Stimulated activated CD4-positive, alpha-beta T cell treated with anti-CD3 and anti-CD28 coated beads, Interleukin-15, amount 100 ng/mL, for 1 hour (primary cell): Measurements from ENCODE around the gene HRH3.
A peak's percentile ranks its signal among the peaks of the same experiment; 100 is the strongest.

Experiments used
- DNase-seq, 2 donors: peaks; one replicate each; pipeline ENCODE4 v3.0.0-alpha.2; 2020; ENCODE audit warnings: low read depth in 1 of 2, low spot score in 1 of 2

HRH3 gene

DNA sequence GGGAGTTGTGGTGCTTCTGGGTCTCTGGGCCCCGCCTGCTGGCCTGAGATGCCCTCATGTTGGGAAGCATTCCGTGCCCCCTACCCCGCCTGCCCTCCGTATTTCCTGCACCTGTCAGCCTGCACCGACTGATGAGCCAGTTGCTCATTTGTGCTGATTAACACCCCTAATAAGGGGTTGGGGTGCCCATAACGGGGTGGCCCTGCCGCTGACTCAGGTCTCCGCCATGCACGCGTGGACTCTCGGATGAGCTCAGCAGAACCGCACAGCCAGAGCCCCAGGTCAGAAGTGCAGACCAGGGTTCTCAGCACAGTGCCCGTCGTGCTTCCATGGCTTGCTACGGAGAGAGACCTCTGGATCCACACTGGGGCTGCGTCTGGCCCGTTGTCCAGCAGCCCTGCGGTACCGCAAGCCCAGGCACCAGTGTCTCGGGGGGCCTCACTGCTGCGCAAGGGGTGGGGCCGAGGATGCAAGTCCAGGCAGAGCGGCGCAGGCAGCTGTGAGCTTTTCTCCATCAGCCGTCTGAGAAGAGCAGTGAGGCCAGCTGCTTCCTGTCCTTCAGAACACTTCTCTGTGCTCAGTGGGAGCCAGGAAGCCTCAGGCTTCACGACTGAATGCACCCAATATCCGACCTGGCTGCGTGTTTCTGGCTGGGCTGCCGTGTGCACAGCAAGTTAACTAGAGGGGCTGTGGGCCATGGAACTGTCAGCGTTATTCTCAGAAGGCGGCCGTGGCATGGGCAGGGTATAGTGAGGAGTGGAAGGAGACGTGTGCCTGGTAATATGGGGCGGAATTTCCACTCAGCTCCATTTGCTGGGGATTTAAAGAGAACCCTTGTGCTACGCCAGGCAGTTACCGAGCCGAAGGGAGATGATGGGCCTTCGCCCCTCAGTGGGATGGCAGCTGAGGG is 18.6 kb downstream of the HRH3 start:
- DNase-seq = no peak

DNA sequence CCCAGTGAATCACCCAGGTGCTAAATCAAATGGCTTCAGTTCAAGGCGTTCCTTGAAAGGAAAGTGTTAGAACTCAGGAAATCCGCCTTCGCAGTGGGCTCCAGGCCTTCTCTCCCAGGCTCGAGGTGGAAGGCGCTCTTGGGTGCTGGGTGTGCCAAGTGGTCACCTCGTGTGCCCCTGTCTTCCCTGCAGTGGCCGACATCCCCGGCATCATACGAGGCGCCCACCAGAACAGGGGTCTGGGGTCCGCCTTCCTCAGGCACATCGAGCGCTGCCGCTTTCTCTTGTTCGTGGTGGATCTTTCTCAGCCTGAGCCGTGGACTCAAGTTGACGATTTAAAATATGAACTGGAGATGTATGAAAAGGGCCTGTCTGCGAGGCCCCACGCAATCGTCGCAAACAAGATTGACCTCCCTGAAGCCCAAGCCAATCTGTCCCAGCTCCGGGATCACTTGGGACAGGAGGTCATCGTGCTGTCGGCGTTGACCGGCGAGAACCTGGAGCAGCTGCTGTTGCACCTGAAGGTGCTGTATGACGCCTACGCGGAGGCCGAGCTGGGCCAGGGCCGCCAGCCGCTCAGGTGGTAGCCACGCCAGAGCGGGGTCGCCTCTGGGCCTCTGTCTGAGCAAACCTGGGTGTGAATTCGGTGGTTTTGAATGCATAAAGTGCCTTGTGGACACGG is 19.4 kb downstream of the HRH3 start:
- DNase-seq = no peak

DNA sequence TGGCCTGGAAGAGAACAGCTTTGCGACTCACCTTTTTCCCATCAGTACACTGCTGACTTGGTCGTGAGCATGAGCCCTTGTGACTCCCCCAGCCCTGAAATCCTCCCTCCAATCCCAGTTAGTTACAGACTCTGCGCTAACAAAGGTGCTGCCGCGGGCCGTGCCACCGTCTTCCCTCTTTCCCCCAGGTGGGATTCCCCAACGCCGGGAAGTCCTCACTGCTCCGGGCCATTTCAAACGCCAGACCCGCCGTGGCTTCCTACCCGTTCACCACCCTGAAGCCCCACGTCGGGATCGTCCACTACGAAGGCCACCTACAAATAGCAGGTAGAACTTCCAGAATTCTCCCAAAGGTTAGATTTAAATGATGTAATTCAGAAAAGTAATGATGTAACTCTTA is 21.1 kb downstream of the HRH3 start:
- no peak for DNase-seq

DNA sequence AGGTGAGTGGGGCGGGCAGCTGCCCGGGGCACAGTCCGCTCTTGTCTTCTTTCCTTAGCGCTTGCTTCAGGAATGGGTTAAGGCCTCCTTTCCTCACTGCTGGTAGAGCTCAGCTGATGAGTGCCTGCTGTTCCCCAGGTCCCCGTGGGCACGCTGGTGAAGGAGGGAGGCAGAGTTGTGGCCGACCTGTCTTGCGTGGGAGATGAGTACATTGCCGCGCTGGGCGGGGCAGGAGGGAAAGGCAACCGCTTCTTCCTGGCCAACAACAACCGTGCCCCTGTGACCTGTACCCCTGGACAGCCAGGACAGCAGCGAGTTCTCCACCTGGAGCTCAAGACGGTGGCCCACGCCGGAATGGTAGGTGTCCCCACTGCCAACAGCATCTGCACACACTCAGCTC is 21.6 kb downstream of the HRH3 start:
- no peak for DNase-seq

DNA sequence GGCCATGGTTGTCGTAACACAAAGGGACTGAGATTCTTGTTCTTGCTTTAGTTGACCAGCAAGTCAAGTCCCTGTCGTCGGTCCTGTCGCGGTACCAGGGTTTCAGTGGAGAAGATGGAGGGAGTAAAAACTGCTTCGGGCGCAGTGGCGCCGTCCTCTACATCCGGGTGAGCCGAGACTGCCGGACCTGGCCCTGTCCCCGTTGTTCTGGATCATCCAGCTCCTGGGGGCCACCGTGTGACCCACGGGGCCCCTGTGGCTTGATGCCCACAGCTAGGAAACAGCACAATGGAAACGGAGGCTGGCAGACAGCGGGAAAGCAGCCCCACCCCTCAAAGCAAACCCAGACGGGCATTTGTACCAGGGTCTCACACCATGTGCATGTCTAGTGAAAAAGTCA is 22.3 kb downstream of the HRH3 start:
- no peak for DNase-seq

DNA sequence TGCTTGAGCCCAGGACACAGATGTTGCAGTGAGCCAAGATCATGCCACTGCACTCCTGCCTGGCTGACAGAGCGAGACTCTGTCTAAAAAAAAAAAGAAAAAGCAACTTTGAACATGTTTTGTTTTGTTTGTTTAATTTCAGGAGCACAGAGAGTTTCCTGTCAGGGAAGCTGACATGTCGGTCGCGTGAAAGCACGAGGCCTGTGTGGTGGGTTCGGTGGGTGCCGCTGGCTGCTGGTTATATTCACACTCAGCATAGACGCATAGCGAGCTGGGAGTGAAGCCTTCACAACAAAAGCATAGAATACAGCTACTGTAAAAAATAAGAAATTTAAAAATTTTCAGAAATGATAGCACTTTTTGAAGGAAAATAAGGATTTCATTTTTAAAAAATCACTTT is 22.8 kb downstream of the HRH3 start:
- no peak for DNase-seq

DNA sequence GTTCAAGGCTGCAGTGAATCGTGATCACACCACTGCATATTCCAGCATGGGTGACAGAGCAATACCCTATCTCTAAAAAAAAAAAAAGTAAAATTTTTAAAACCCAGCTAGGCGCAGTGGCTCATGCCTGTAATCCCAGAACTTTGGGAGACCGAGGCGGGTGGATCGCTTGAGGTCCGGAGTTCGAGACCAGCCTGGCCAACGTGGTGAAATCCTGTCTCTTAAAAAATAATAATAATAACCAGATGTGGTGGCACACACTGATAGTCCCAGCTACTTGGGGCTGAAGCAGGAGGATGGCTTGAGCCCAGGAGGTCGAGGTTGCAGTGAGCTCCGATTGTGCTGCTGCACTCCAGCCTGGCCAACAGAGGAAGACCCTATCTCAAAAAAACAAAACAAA is 23.8 kb downstream of the HRH3 start:
- no peak for DNase-seq

DNA sequence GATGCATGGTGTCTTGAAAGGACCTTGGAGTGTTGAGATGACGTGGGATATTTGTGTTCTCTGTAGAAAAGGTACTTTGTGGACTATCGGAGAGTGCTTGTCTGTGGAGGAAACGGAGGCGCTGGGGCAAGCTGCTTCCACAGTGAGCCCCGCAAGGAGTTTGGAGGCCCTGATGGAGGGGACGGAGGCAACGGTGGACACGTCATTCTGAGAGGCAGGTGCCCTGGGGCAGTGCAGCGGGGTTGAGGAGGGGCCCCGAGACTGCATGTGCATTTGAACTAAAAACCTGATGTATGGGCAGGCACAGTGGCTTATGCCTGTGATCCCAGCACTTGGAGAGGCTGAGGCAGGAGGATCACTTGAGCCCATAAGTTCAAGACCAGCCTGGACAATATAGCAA is 24.3 kb downstream of the HRH3 start:
- no peak for DNase-seq

DNA sequence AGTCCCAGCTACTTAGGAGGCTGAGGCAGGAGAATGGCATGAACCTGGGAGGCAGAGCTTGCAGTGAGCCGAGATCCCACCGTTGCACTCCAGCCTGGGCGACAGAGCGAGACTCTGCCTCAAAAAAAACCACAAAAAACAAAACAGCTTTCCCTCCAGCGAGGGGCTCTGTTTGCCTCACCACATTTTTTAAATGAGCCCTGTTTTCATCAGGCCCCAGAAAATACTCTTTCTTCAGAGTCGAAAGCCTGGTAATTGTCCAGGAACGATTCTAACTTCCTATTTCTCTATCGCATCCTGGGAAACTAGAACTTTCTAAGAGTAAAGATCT is 25.0 kb downstream of the HRH3 start:
- no peak for DNase-seq

DNA sequence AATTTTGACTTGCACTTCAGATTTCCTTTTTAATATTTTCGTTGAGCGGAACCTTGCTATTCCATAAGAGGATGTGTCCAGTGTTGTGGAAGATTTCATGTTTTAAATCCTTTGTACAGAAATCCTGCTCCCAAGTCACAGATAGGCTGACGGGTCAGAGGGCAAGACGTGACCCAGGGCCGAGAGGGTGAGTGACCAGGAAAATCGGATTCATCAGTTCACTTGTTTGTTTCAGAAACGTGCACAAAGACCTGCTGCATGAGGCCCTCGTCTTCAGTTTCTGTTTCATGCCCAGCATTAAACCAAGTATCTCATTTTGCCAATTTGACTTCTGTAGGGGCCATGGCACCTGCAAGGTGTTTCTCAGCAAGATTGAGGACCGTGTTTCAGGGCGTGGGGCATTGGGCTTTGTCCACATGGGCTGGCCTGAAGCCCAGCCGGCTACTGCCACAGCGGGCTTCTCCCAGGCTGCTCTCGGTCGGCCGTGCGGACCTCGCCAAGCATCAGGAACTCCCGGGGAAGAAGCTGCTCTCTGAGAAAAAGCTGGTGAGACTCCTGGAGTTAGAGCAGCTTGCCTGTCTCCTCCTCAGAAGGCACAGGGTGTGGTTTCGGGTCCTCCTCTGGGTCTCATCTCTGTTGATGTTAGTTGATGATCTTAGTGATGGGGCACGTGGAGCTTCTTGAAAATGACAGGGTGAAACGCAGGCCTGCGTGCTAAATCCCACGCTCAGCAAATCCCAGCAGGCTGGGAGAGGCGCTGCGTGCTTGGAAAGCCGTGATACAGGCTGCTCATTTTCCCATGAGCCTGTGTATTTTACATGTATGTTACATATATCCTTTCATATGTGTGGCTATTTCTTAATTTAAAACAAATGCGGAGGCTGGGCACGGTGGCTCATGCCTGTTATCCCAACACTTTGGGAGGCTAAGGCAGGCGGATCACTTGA is 26.7 kb downstream of the HRH3 start:
- no peak for DNase-seq

DNA sequence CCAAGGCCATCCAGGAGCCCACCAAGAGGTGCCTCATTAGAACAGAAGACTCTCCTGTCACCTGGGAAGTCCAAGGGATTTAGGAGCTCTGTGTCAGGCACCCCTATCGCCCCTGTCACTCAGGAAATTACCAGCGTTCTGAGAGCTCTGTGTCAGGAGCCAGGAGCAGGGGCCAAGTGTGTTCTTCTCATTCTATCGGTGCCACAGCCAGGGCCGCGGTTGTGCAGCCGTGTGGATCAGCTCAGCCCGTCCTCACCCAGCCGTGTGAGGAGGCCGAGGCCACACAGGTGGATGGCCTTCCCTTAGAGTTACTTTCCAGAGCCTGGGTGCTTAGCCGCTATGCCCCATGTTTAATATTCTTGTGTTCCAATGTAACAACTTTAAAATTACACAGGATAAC is 27.4 kb downstream of the HRH3 start:
- no peak for DNase-seq

DNA sequence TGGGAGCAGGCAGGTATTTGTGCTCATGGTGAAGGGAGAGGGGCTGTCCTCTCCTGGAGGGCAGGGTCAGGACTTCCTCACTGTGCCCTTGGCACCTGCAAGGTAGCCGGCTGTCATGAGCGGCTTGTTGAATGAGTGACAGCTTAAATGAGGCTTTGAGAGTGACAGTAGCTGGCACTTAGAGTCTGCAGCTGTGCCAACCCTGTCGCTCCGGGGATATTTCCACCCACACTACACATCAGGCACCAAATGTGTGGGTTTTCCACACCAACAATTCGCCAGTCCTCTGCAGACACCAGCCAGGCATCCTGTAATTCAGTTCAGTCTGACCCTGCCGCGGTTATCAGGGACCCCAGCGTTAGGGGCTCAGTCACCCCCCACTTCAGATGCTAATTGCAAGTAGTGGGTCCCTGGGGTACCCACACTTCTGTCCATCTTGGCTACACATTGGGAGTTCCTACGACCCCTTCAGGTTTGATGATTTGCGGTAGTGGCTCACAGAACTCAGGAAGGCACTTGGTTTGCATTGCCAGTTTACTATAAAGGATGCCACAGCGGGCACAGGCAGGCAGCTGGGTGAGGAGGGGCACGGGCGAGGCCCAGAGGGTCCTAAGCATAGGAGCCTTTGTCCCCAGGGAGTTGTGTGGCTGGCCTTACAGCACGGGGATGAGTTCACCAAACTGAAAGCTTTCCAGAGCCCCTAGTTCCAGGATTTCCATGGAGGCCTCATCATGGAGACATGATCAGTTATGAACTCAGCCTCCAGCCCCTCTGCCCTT is 28.1 kb downstream of the HRH3 start:
- DNase-seq = no peak

DNA sequence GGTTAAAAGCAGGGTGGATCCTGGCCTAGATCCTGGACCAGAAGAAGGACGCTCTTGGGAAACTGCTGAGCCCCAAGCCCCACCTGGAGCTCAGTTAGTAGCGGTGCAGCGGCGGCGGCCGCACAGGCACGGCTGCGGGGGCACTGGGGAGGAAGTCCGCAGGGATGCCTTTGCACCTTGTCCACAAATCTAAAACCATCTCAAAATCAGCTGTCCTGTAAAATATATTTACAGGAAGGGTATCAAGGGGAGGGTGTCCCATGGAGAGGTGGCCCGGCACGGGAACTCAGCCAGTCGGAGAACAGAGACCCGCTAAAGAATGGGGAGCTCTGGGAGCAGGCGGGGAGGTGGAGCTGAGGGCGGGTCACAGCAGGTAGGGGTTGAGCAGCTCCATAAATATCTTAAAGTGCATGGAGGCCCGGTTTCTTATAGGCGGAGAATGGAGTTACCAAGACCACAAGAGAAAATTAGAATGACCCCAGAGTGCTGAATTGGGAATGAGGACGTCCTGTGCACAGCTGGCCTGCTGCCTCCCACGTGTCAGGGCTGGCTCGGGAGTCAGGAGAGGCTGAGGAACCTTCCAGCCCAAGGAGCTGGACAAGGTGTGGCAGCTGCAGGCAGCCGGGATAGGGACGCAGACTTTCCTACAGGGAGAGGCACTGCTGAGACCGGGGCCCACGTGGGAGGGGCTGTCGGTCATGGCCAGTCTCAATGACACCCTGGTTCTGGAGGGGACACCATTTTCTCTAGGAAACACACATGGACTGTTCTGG is 29.3 kb downstream of the HRH3 start:
- no peak for DNase-seq

DNA sequence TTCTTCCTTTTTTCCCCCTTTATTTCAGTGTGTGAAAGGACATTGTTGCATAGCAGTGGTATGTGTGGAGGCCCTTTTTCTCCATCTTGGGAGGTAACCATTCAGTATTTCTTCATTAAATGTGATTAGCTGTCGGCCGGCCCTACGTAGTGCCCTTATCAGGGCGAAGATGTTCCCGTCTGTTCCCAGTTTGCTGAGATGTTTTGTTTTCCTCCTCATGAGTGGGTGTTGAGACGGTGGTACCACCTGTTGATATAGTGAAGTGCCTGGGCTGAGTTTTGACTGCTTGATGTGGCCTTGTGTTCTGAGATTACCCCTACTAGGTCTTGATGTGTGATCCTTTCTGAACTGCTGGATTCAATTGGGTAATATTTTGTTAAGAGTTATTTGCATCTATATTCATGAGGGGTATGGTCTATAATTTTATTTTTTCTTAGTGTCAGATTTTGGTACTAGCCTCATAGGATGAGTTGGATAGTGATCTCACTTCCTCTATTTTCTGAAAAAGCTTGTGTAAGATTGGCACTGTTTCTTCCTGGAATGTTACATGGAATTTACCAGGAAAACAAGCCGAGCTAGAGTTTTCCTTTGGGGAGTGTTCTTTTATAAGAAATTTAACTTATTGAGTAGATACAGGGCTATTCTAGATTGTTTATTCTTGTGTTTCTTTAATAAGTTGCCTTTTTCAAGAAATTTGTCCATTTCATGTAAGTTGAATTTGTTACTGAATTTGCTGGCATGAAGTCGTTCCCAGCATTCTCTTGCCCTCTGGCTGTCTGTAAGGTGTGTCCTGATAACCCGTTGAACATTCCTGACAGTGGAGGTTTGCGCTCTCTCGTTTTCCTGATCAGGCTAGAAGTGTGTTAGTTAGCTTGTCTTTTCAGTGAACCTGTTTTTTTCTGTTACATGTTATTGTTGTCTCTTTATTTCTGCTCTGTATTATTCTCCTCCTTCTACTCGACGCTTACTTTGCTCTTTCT is 32.9 kb downstream of the HRH3 start:
- no peak for DNase-seq

DNA sequence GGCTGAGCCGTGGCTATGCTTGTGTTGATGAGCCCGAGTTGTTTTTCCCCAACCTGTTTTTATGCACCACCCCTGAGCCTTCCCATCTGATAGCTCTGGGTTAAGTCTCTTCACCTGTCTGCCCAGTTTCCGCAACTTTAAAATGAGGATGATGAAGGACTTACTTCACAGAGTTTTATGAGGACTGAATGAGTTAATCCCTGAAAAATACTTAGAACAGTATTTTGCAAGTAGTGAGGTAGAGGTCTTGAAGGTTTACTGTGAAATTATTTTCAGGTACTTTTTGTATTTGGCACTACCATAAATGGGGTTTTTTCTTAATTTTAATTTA is 34.0 kb downstream of the HRH3 start:
- DNase-seq = no peak

DNA sequence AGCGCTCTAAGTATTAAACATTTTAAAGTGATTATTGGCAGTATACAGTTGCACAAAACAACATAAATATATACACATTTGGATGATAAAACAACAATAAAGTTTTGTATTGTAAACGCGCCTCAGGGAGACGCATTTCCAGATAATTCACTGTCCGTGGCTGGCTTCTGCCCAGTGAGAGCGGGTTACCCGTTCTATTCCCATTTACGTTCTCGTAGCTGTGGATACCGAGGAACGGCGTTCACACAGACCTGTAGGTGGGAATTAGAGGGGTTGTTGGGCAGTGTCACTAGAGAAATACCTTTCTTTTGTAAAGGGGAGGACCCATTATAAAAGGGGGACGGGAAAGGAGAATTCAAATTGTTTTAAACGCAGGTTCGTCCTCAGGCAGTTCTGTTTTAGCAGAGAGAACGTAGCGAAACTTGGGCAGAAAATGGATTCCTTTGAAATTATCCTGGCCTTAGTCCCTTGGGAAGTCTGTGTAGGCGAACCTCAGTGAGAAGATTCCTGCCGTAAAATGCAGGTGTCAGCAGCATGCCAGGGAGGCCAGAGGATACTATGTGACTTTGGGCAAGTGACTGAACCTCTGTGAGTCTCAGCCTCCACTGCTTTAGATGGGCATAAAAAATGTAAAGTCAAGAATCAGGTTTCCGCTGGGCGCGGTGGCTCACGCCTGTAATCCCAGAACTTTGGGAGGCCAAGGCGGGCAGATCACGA is 36.5 kb downstream of the HRH3 start:
- DNase-seq = no peak

DNA sequence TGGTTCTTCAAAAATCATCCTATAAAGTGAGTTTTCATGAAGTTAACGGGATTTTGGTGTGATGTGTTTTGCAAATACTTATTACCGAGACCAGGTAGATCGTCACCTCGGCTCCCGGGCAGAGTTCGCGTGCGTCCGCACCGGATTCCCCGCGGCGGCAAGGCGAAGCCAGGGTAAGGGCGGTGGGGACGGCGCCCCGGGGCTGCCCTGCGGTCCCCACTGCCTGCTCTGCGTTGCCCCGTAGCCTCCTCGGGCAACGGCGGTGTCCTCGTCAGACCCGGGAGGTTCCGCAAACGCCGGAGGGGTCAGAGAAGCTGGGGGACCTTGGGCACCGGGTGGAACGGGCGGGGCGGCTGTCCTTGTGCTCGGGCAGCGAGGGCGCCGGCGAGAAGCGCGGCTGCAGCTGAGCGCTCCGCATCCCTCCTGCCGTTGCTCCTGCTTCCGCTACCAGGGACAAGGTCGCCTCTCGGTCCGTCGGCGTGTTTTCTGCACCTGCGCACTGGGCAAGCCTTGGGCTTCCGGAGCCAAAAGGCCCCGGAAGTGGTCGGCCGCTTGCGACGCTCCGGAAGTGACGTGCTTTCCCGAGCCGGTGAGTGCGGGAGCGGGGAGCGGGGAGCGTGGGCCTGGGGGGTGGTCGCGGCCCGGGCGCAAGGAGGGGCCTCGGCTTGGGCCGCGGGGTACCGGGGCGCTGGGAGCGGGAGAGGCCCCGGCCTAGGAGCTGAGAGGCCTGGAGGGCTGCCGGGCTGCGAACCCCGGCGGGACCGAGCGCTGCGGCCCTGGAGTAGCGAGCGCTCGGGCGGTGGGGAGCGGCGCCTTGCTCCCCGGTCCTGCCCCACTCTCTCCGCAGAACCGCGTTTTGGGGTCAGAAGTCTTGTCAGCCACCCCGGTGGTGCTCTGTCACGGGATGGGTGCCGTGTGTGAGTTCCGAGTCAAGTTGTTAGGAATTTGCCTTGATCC is 37.3 kb downstream of the HRH3 start, which contains the start of gene MTG2:
TSS of gene MTG2 (plus strand) at position 560 of the 957 bp plus-strand sequence. CDS start 10,393 bp downstream, outside the sequence.
- peak; percentile 81 to 86 for DNase-seq
